NCI-H82 treated with DMSO at 0.1 percent for 48 hours (cell line): ENCODE measurements around the gene UBE2F.
"Not testable (repeated sequence)": the region's sequence is repeated elsewhere in the genome, so short reads cannot be mapped to it uniquely, and the experiment has no call there.

Source experiments
- DNase-seq: peaks from one replicate; lab custom pipeline; 2025; ENCODE audit not compliant: unreplicated experiment; lab: John Stamatoyannopoulos, UW

UBE2F gene

DNA sequence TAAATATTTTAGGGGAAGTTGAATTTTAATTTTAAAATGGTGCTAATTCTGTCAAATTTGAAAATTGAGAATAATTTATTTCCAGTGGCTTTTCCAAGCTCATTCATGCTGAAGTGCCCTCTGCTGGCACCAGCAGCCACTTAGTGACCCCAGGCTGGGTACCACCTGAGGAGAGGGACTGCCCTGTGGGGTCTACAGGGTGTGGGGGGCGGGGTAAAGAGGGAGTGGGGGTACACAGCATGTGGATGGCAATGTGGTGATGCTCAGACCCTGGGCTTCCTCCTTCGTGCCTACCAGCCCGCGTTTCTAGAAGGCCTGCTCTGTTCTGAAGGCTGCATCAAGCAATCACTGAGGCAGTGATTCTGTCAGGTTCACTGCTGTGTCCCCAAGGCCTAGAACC lies 48.9 kb downstream of the UBE2F start:
- DNase-seq = no peak

DNA sequence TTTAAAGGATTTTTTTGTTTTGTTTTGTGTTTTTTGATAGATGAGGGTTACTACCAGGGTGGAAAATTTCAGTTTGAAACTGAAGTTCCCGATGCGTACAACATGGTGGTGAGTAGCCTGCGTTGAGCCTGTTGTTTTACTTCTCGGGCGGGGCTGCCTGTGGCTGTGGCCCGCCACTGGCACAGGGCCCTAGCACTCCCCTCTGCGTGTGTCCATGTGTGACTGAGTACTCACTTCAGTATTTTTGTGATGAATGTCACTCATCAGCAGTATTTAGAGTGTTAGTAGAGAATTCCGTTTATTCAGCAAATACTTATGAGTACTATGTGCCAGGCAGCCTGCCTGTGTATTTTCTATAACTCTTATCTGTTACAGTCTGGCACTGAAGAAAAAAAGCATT lies 49.7 kb downstream of the UBE2F start:
- no peak for DNase-seq

DNA sequence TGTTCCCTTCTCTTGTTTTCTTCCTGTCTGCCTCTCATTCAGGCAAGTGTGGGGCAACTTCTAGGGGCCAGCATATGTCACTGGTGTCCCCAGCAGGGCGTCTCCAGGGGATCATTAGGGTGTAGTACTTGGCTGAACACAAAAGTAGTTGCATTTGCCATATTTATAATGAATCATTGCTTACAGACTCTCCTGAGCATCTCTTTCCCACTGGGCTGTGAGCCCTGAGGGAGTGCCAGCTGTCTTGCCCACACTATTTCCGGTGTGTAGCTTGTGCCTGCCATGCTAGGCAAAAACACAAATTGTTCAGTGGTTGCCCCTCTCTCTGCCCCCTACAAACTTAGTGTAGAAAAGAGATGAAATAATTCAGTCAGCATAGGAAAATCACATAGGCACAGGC lies 53.1 kb downstream of the UBE2F start:
- no peak for DNase-seq

DNA sequence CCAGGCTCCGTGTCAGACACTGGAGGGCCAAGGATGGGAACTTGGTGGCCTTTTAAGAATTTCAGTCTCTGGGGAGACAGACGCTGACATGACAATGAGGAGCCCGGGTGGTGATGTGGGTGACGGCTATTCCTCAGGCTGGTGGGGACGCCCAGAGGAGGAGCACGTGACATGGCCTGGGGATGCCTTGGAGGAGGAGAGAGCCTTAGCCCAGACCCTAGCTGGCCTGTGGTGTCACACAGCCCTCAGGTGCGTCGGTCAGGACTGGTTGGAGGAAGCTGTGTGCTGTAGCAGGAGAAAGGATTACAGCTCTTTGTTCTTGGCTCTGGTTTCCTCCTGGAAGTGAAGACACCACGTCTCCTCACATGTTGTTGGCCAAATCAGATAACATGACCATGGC lies 54.0 kb downstream of the UBE2F start:
- no peak for DNase-seq

DNA sequence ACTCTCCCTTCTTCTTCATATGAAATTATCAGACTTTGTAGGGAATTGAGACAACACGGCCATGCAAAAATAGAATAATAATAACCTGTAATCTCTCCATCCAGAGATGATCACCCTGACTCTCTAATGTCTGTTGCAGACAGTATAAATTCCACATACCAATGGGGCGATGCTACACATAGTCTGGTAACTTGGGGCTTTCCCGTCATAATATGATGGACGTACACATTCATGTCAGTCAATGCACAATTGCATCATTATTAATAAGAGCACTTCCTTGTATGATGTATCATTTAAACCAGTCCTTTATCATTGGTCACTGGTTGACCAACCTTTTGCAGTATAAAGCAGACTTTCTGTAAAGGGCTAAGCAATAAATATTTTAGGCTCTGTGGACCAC lies 54.5 kb downstream of the UBE2F start:
- no peak for DNase-seq

DNA sequence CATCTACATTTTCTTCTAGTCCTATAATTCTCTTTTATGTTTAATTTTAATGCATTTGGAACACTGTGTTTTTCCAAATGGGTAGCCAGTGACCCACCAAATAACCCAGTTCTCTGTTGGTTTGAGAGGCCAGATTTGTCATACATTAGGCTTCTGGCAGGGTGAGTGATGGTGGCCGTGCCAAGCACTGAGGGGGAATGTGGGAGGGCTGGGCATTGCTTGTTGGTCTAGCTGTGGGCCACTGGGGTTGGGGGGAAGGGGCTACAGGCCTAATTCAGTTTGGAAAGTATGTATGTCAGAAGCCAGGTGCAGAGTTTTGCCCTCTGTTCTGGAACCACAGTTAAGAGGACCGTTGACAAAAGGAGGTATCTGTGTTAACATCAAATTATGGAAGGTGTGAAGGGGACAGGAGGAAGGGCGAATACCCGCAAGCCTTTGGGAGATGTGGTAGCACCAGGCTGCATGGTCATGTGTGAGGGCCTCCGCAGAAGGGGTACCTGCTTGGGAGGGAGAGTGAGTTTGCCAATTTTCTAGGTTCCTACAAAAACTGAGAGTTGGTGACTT lies 55.9 kb downstream of the UBE2F start:
- DNase-seq = no peak

DNA sequence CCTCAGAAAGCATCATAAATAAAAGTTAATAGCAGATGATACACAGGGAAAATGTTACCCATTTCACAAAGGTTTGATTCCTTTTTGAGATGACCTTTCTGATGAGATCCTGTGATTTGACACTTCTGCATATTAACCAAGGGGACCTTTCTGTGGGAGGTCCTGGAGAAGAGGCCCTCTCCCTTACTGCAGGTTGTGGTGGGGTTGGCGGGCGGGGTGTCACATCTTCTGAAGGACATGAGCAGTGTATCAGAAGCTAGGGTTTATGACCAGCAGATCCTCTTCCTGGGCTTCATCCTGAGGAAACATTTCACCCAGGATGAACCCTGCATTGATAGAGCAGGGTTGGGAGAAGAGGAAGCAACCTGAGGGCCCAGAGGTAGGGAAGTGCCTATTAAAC lies 56.8 kb downstream of the UBE2F start:
- no peak for DNase-seq

DNA sequence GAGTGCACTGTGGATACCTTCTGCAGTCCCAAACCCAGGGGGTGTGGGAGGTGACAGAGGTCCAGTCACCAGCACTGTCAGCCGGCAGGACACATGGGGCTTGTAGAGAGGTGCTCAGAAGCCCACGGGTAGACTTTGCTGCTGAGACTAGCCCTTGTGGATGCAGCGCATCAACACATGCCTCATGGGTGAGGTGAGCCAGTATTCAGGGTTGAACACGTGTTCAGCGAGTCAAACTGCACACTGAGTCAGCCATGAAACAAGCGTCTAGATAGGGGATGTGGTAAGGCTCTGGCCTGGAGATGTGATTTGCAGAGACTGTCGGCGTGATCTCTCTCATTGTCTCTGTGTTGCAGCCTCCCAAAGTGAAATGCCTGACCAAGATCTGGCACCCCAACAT lies 58.2 kb downstream of the UBE2F start:
- DNase-seq = no peak

DNA sequence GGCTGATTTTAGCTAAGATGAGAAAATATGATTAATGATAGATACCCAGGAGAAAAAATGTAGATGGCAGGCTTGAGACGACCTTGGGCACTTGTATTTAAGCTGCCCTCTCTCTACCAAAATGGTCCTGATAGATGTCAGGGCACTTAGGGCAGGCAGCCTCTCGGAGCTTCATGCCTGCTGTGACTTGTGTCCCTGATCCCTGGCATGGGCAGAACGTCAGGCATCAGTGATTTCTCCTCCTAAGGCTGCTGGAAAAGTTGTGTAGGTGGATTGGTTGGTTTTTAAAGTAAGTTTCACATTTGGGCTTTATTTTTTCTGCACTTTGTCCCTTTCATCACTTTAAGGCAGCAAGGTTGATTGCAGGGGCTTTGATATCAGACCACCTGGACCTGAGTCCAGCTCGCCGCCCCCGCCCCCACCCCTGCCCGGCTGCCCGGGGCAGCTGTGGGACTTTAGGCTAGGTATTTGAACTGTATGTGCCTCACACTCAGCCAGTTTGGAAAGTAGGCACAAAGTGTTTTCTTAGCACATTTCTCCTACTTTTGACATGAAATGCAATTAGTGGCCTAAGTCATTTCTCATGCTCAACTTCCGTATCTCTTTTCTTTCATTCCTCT lies 59.0 kb downstream of the UBE2F start:
- no peak for DNase-seq

DNA sequence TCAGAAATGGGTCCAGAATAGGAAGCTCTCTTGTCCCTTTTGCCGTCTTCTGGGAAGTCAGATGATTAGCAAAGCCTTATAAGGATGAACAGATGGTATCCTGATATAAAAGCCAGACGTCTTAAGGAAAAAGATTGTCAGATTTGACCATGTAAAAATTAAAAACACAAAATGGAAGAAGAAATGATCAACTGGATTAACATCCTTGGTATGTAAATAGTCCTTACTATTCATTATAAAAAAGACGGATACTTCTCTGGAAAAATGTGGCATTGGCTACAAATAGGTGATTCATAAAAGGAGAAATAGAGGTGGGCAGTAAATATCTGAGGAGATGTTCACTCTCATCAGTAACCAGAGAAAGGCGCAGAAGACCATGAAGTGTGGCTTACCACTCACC lies 60.2 kb downstream of the UBE2F start:
- DNase-seq = no peak

DNA sequence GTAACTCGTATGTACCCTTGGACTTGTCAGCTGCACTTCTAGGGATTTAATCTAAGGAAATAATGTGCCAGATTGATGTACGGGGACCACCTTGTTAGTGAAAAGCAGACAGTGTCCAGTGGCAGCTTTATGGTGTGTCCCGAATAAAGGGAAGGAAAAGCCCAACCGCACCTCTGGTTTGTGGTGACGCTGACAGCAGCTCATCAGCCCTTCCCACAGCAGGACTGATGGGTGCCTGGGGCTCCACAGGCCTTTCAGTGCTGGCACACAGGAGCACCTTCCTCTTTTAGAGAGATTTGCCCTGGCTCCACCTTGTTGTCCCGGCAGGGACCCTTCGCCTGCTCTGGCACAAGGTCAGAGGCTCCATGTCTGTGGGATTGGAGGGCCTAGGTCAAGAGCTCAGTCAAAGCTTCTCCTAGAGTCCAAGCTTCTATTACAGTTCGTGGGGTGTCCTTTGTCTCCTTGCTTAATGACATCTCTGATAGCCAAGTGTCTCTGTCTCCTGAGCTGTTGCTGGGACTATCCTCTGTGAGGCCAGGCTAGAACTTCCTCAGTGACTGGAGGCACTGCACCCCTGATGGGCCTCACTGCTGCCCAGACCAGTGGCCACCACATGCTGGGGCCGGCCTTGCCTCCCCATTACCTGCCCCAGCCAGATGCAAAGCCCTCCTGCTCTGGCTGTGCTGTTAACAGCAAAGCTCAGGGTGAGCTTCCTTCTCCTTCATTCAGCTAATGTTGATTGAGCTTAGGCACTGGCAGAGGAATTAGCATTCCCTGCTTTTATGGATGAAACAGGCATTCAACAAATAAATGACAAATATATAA lies 61.0 kb downstream of the UBE2F start:
- DNase-seq = no peak

DNA sequence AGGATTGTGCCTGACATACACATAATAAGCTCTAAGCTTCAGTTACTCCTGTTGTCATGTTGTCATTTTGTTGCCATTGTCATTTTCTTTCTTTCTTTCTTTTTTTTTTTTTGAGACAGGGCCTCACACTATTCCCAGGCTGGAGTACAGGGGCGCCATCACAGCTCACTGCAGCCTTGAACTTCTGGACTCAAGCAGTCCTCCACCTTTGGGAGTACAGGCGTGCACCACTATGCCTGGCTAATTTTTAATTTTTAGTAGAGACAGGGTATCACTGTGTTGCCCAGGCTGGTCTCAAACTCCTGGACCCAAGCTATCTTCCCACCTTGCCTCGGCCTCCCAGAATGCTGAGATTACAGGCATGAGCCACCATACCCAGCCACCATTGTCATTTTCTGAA lies 63.0 kb downstream of the UBE2F start:
- no peak for DNase-seq

DNA sequence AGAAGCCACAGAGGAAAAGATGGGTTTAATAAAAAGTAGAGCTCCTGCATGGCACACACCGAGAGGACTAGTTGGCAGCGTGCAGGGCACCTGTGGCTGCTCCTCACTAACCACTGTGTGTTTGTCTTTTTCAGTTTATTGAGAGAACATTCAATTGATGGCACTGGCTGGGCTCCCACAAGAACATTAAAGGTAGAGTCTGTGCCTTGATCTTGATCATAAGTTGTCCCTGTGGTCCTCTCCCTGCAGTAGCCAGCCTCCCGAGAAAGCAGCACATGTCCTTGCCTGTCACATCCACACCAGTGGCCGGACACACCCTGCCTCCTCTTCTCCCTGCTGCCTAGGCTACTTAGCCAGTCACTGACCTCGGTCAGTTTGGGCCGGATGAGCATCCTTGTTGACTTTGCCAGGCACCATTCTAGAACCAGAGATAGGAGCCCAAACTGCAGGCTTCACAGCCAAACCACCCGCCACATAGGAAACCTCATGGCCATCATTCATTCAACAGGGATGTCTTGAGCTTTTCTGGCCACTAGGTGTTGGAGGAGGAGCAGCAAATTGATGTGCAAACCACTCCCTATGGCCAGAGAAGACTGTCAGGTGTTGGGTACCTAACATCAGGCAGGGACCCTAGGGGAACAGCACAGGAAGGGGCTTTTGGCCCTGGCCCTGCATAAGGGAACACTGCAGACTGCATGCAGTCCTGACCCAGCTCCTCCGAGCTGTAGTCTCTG lies 63.8 kb downstream of the UBE2F start:
- DNase-seq = no peak

DNA sequence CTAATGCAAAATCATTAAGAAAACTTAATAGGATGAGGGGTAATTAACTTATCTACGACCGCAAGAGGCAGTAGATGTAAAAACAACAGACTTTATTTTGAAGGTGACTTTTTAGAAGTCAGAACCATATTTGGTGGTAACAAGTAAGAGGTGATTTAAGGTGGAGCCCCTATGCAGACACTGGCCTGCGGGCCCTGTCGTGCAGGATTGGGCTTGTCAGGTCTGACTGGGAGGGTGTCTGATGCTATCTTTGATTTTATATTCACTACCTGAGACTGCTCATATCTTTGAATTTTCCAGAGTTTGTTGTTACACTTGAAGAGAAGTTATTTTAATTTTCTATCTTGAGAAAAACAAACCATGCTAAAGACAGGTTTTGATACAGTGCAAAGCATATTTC lies 64.9 kb downstream of the UBE2F start:
- no peak for DNase-seq

DNA sequence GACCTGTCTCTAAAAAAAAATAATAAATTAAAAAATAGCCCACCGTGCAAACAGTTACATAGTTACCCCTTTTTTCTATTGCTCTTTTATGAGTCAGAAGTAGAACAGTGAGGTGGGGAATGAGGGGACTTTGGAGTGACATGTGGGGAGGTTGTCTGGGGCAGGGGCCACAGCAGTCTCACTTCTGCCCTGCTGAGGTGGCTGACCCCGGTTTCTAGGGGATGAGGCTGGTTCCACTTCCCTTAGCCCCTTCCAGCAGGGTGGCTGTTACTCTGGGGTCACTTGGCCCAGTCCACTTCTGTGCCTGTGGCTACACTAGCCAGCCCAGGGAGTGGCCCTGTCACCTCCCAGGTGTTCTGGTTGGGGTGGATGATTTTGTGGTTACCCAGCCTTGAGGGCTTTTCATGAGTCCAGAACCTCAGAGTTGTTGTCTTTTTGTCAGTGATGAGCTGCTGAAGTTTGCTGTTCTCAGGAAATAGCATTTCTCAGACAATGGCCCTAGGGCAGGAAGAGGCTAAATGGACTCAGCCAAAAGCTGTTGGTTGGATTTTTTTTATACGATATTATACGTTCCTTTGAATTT lies 66.0 kb downstream of the UBE2F start:
- no peak for DNase-seq

DNA sequence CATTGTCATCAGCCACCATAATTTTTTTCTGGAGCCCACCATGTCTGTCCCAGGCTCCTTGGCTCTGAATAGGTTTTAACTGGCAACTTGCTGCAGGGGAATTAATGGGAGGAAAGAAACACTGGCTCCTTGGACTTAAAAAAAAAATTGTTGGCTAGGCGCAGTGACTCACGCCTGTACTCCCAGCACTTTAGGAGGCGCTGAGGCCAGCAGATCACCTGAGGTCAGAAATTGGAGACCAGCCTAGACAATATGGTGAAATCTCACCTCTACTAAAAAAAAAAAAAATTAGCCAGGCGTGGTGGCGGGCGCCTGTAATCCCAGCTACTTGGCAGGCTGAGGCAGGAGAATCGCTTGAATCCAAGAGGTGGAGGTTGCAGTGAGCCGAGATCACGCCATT lies 67.2 kb downstream of the UBE2F start:
- not testable (repeated sequence) for DNase-seq

DNA sequence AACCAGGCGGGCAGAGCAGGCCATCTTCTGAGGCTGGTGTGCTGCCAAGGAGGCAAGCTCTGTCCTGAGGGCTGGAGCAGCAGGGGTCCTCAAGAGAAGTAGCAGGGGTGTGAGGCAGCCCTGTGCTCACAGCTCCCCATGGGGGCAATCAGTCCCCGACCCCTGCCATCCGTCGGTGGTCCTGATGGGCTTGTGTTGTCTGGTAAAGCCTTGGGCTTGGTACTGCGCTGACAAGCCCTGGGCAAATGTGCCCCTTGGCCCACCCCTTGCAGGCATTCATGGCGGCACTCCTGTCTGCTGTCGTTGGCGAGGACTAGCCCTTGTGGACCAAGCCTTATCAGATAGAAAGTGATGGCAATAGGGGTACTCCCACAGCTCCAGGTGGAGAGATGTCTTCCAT lies 71.4 kb downstream of the UBE2F start:
- DNase-seq = no peak

DNA sequence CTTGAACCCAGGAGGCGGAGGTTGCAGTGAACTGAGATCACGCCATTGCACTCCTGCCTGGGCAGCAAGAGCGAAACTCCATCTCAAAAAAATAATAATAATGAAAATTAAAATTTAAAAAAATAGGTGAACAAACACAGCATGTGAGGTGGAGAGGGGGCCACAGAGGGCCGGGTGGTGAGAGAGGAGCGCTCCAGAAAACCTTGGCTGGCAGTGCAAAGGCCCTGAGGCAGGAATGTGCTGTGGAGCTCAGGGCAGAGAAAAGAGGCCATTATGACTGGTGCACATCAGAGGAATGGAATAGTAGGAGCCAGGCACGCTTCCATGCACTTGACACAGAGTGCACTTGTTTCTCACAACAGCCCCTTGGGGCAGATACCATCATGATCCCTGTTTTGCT lies 72.3 kb downstream of the UBE2F start:
- DNase-seq = no peak

DNA sequence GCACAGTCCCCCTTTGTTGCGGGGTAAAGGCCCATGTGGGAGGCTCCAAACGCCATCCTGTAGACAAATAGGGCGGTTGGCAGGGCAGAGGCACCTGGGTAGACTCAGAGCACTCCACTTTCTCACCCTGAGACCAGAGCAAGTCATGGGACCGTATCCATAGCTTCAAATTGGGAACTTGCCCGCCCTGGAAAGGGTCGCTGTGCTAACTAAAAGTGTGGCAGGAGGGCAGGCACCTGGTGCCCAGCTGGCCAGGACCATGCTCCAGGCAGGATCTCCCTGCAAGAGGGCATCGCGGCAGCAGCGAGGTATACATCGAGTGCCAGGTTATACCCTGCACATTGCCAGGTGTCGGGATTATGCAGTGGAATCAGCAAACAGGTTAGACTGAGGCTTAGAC lies 73.2 kb downstream of the UBE2F start:
- DNase-seq = no peak

DNA sequence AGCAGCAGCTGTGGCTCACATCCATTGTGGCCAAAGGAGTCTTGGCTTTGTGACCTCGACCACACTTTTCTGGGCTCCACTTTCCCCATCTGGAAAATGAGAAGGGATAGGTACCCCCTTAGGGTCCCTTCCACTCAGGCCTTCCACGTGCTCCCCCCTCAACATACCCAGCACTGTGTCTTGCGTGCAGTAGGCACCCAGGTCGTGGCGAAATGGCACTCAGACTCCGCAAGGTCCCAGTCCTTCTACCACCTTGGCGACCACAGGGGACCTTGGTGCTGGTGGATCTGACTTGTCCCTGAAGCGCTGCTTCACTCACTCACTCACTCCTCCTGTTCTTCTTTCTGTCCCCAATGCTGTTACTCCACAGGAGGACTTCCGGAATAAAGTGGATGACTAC lies 74.1 kb downstream of the UBE2F start:
- no peak for DNase-seq

DNA sequence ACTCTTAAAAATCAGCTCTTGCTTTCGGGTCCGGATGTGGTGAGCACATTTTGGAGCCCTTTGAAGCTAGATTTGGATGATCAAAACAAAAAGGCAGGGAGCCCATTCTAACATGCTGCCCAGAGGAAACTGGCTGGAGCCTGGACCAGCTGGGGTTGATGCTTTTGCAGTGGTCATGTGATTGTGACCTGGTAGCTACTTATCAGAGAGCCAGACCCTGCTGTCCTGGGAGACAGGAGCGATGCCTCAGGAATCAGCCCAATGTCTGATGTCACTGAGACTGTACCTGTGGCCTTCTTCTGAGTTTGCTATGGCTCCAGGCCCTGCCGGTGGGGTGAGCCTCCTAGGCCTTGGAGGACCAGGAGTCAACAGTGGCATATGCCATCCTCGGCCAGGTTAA lies 75.3 kb downstream of the UBE2F start:
- no peak for DNase-seq
